Measurements from ENCODE around the gene APOL4.

APOL4 gene

GRCh38 chr22:36193577-36193976 lies 8.0 kb downstream of the APOL4 start:
- Histone ChIP-seq H4K91ac (ENCODE audit: low read depth, low read length, poor library complexity) (no peak overlapping the region), H2AFZ (ENCODE audit: low read length) (no peak overlapping the region), H3K79me1 (ENCODE audit: low read depth, low read length) (no peaks in the 10 kb centered on the region), H3K4me3 (ENCODE audit: low read length in 2 of 2) (no peak overlapping the region), H3K23ac (ENCODE audit: low read depth, low read length, poor library complexity) (no peak overlapping the region), H2BK120ac (ENCODE audit: low read depth, low read length) (no peak overlapping the region), H3K14ac (ENCODE audit: low read length) (no peak overlapping the region), H2BK15ac (ENCODE audit: low read length) (no peak overlapping the region), H2AK5ac (ENCODE audit: low read depth, low read length) (no peak overlapping the region), H3K27ac (replicated peaks; ENCODE audit: low read length) (no peak overlapping the region), H3K4me1 (ENCODE audit: control insufficient read depth in 2 of 2, insufficient read depth in 1 of 2, low read depth in 1 of 2, low read length in 2 of 2) (peaks cover 12 to 26% of the 10 kb centered on the region in 2 donors), H3K9ac (ENCODE audit: low read depth, low read length, poor library complexity) (no peak overlapping the region), H2BK12ac (ENCODE audit: low read length) (no peak overlapping the region), H3K36me3 (replicated peaks in 1 of 2; ENCODE audit: control insufficient read depth in 2 of 2, insufficient read depth in 2 of 2, low read length in 2 of 2) (no peaks in the 10 kb centered on the region), H3K18ac (ENCODE audit: low read length) (no peak overlapping the region), H4K8ac (ENCODE audit: low read depth, low read length) (no peak overlapping the region), H3K27me3 (ENCODE audit: control insufficient read depth in 3 of 3, insufficient read depth in 3 of 3, low read depth in 1 of 3, low read length in 3 of 3) (no peaks in the 10 kb centered on the region), H3K4ac (ENCODE audit: low read length) (no peak overlapping the region), H2BK5ac (ENCODE audit: low read length) (no peak overlapping the region), H3K9me3 (replicated peaks in 1 of 2; ENCODE audit: control insufficient read depth in 2 of 2, insufficient read depth in 1 of 2, low read depth in 1 of 2, low read length in 2 of 2) (no peaks in the 10 kb centered on the region), H3K4me2 (ENCODE audit: insufficient read depth, low read length, poor library complexity, severe bottlenecking) (no peak overlapping the region)
- no peak for DNase-seq (ENCODE audit: low spot score)
- no CpG with 5 or more reads among the region's 3 CpGs for WGBS, 2 donors (ENCODE audit: extremely low coverage in 2 of 2, insufficient read length in 2 of 2, insufficient replicate concordance in 1 of 2)

GRCh38 chr22:36193171-36193570 lies 8.4 kb downstream of the APOL4 start:
- H2BK5ac ChIP-seq (ENCODE audit: low read length): no peak overlapping the region
- no peak overlapping the region for H3K4me3 ChIP-seq (ENCODE audit: low read length in 2 of 2)
- WGBS, 2 donors (ENCODE audit: extremely low coverage in 2 of 2, insufficient read length in 2 of 2, insufficient replicate concordance in 1 of 2): no CpG with 5 or more reads among the region's 3 CpGs
- H4K91ac ChIP-seq (ENCODE audit: low read depth, low read length, poor library complexity): no peak overlapping the region
- no peaks in the 10 kb centered on the region for H3K79me1 ChIP-seq (ENCODE audit: low read depth, low read length)
- no peak overlapping the region for H3K9ac ChIP-seq (ENCODE audit: low read depth, low read length, poor library complexity)
- no peak overlapping the region for H3K4ac ChIP-seq (ENCODE audit: low read length)
- no peak for DNase-seq (ENCODE audit: low spot score)
- no peak overlapping the region for H2BK12ac ChIP-seq (ENCODE audit: low read length)
- no peak overlapping the region for H3K23ac ChIP-seq (ENCODE audit: low read depth, low read length, poor library complexity)
- no peak overlapping the region for H2BK15ac ChIP-seq (ENCODE audit: low read length)
- no peak overlapping the region for H2BK120ac ChIP-seq (ENCODE audit: low read depth, low read length)
- H3K36me3 ChIP-seq (replicated peaks in 1 of 2; ENCODE audit: control insufficient read depth in 2 of 2, insufficient read depth in 2 of 2, low read length in 2 of 2): no peaks in the 10 kb centered on the region
- no peak overlapping the region for H3K18ac ChIP-seq (ENCODE audit: low read length)
- no peaks in the 10 kb centered on the region for H3K9me3 ChIP-seq (replicated peaks in 1 of 2; ENCODE audit: control insufficient read depth in 2 of 2, insufficient read depth in 1 of 2, low read depth in 1 of 2, low read length in 2 of 2)
- H3K4me2 ChIP-seq (ENCODE audit: insufficient read depth, low read length, poor library complexity, severe bottlenecking): no peak overlapping the region
- H2AFZ ChIP-seq (ENCODE audit: low read length): no peak overlapping the region
- H3K27ac ChIP-seq (replicated peaks; ENCODE audit: low read length): no peak overlapping the region
- no peak overlapping the region for H4K8ac ChIP-seq (ENCODE audit: low read depth, low read length)
- no peaks in the 10 kb centered on the region for H3K27me3 ChIP-seq (ENCODE audit: control insufficient read depth in 3 of 3, insufficient read depth in 3 of 3, low read depth in 1 of 3, low read length in 3 of 3)
- no peak overlapping the region for H3K14ac ChIP-seq (ENCODE audit: low read length)
- H2AK5ac ChIP-seq (ENCODE audit: low read depth, low read length): no peak overlapping the region
- H3K4me1 ChIP-seq (ENCODE audit: control insufficient read depth in 2 of 2, insufficient read depth in 1 of 2, low read depth in 1 of 2, low read length in 2 of 2): peaks cover 10 to 22% of the 10 kb centered on the region in 2 donors

GRCh38 chr22:36192542-36192941 lies 9.1 kb downstream of the APOL4 start:
- Histone ChIP-seq H3K14ac (ENCODE audit: low read length) (no peak overlapping the region), H2BK12ac (ENCODE audit: low read length) (no peak overlapping the region), H3K4me2 (ENCODE audit: insufficient read depth, low read length, poor library complexity, severe bottlenecking) (no peak overlapping the region), H3K4me3 (ENCODE audit: low read length in 2 of 2) (peak overlapping the region in 1 of 2 donors; percentile 26), H3K9me3 (replicated peaks in 1 of 2; ENCODE audit: control insufficient read depth in 2 of 2, insufficient read depth in 1 of 2, low read depth in 1 of 2, low read length in 2 of 2) (no peaks in the 10 kb centered on the region), H3K4me1 (ENCODE audit: control insufficient read depth in 2 of 2, insufficient read depth in 1 of 2, low read depth in 1 of 2, low read length in 2 of 2) (peaks cover 4 to 16% of the 10 kb centered on the region in 2 donors), H3K27ac (replicated peaks; ENCODE audit: low read length) (no peak overlapping the region), H2BK120ac (ENCODE audit: low read depth, low read length) (no peak overlapping the region), H3K23ac (ENCODE audit: low read depth, low read length, poor library complexity) (no peak overlapping the region), H2AFZ (ENCODE audit: low read length) (no peak overlapping the region), H3K4ac (ENCODE audit: low read length) (no peak overlapping the region), H3K18ac (ENCODE audit: low read length) (no peak overlapping the region), H2BK5ac (ENCODE audit: low read length) (no peak overlapping the region), H4K8ac (ENCODE audit: low read depth, low read length) (no peak overlapping the region), H3K9ac (ENCODE audit: low read depth, low read length, poor library complexity) (no peak overlapping the region), H4K91ac (ENCODE audit: low read depth, low read length, poor library complexity) (no peak overlapping the region), H3K27me3 (ENCODE audit: control insufficient read depth in 3 of 3, insufficient read depth in 3 of 3, low read depth in 1 of 3, low read length in 3 of 3) (no peaks in the 10 kb centered on the region), H3K36me3 (replicated peaks in 1 of 2; ENCODE audit: control insufficient read depth in 2 of 2, insufficient read depth in 2 of 2, low read length in 2 of 2) (no peaks in the 10 kb centered on the region), H3K79me1 (ENCODE audit: low read depth, low read length) (no peaks in the 10 kb centered on the region), H2AK5ac (ENCODE audit: low read depth, low read length) (no peak overlapping the region), H2BK15ac (ENCODE audit: low read length) (no peak overlapping the region)
- DNase-seq (ENCODE audit: low spot score): no peak
- no CpG with 5 or more reads among the region's 4 CpGs for WGBS, 2 donors (ENCODE audit: extremely low coverage in 2 of 2, insufficient read length in 2 of 2, insufficient replicate concordance in 1 of 2)

- Histone ChIP-seq H3K79me1 (ENCODE audit: low read depth, low read length) (no peaks in the 10 kb centered on the region), H3K9me3 (replicated peaks in 1 of 2; ENCODE audit: control insufficient read depth in 2 of 2, insufficient read depth in 1 of 2, low read depth in 1 of 2, low read length in 2 of 2) (no peaks in the 10 kb centered on the region), H2BK15ac (ENCODE audit: low read length) (peak overlapping the region; percentile 81), H3K23ac (ENCODE audit: low read depth, low read length, poor library complexity) (no peak overlapping the region), H2BK120ac (ENCODE audit: low read depth, low read length) (no peak overlapping the region), H4K8ac (ENCODE audit: low read depth, low read length) (no peak overlapping the region), H3K27me3 (ENCODE audit: control insufficient read depth in 3 of 3, insufficient read depth in 3 of 3, low read depth in 1 of 3, low read length in 3 of 3) (no peaks in the 10 kb centered on the region), H3K14ac (ENCODE audit: low read length) (peak overlapping the region; percentile 64), H3K4me3 (ENCODE audit: low read length in 2 of 2) (no peak overlapping the region), H3K4ac (ENCODE audit: low read length) (no peak overlapping the region), H2AK5ac (ENCODE audit: low read depth, low read length) (no peak overlapping the region), H3K36me3 (replicated peaks in 1 of 2; ENCODE audit: control insufficient read depth in 2 of 2, insufficient read depth in 2 of 2, low read length in 2 of 2) (no peaks in the 10 kb centered on the region), H2AFZ (ENCODE audit: low read length) (no peak overlapping the region), H3K4me1 (ENCODE audit: control insufficient read depth in 2 of 2, insufficient read depth in 1 of 2, low read depth in 1 of 2, low read length in 2 of 2) (peaks cover 0 to 6% of the 10 kb centered on the region in 2 donors), H3K9ac (ENCODE audit: low read depth, low read length, poor library complexity) (peak overlapping the region; percentile 67), H2BK12ac (ENCODE audit: low read length) (peak overlapping the region; percentile 87), H3K27ac (replicated peaks; ENCODE audit: low read length) (no peak overlapping the region), H3K4me2 (ENCODE audit: insufficient read depth, low read length, poor library complexity, severe bottlenecking) (no peak overlapping the region), H2BK5ac (ENCODE audit: low read length) (no peak overlapping the region), H4K91ac (ENCODE audit: low read depth, low read length, poor library complexity) (no peak overlapping the region), H3K18ac (ENCODE audit: low read length) (no peak overlapping the region)
- WGBS, 2 donors (ENCODE audit: extremely low coverage in 2 of 2, insufficient read length in 2 of 2, insufficient replicate concordance in 1 of 2): no CpG with 5 or more reads among the region's 17 CpGs
- no peak for DNase-seq (ENCODE audit: low spot score)
Observed at GRCh38 chr22:36191106-36191836, 10.3 kb downstream of the APOL4 start.
